ENCODE results near the gene SMPD1. TPM values are rescaled to one million over a fixed set of nuclear protein-coding genes. Genes with fewer than 3 reads are reported as not detected.

Gene SMPD1
- total RNA-seq, 1 experiment from 2014 or later = 176 TPM

- CTCF ChIA-PET = no interaction called here
- intact Hi-C loops (cut with micrococcal nuclease; ENCODE audit: unreplicated experiment) = loop anchor here (5.0 to 10.0 kb wide), 2 partner anchors 98 to 356 kb away; no protein-coding TSS in a partner anchor
- no peaks in the 10 kb centered on the region for H3K27me3 ChIP-seq (replicated peaks; ENCODE audit: insufficient read depth, low read depth, low read length, poor library complexity)
- no TSS peak for BruUV-seq (replicated peaks)
- no peaks in the 10 kb centered on the region for H3K9me3 ChIP-seq (ENCODE audit: low read depth, low read length, poor library complexity, severe bottlenecking)
- DNase-seq (ENCODE audit: low spot score) = no peak
- no peak overlapping the region for H3K4me3 ChIP-seq (ENCODE audit: low read depth, low read length, poor library complexity, severe bottlenecking)
- TF ChIP-seq EZH2 (IDR thresholded peaks at IDR 0.05; ENCODE audit: borderline replicate concordance, low read depth, low read length, poor library complexity, severe bottlenecking) (no peak), CTCF (conservative IDR thresholded peaks at IDR 0.05; ENCODE audit: low read depth, low read length) (no peak)
- H3K27ac ChIP-seq (ENCODE audit: low read depth, low read length, poor library complexity, severe bottlenecking) = no peak overlapping the region
- POLR2A ChIA-PET (ENCODE audit: low non-redundant PET) = no interaction called here
- no peaks in the 10 kb centered on the region for H3K36me3 ChIP-seq (ENCODE audit: insufficient read depth, low read length, poor library complexity, severe bottlenecking)
- no peaks in the 10 kb centered on the region for H3K4me1 ChIP-seq (ENCODE audit: insufficient read depth, low read length, poor library complexity, severe bottlenecking)
Measured at GRCh38 chr11:6350486-6350885, 39.8 kb upstream of the SMPD1 start.

- intact Hi-C loops (cut with micrococcal nuclease; ENCODE audit: unreplicated experiment) = loop anchor here (5.0 to 10.0 kb wide), 2 partner anchors 100 to 357 kb away; no protein-coding TSS in a partner anchor
- Histone ChIP-seq H3K27ac (ENCODE audit: low read depth, low read length, poor library complexity, severe bottlenecking) (no peak overlapping the region), H3K4me1 (ENCODE audit: insufficient read depth, low read length, poor library complexity, severe bottlenecking) (peaks cover 3% of the 10 kb centered on the region), H3K27me3 (replicated peaks; ENCODE audit: insufficient read depth, low read depth, low read length, poor library complexity) (no peaks in the 10 kb centered on the region), H3K9me3 (ENCODE audit: low read depth, low read length, poor library complexity, severe bottlenecking) (no peaks in the 10 kb centered on the region), H3K36me3 (ENCODE audit: insufficient read depth, low read length, poor library complexity, severe bottlenecking) (no peaks in the 10 kb centered on the region), H3K4me3 (ENCODE audit: low read depth, low read length, poor library complexity, severe bottlenecking) (no peak overlapping the region)
- no TSS peak for BruUV-seq (replicated peaks)
- ChIA-PET CTCF (interaction anchor here (0.5 to 1.5 kb wide), 2 partner anchors 11 to 51 kb away, joined by 3 to 5 read pairs; no protein-coding TSS in a partner anchor), POLR2A (ENCODE audit: low non-redundant PET) (no interaction called here)
- TF ChIP-seq EZH2 (IDR thresholded peaks at IDR 0.05; ENCODE audit: borderline replicate concordance, low read depth, low read length, poor library complexity, severe bottlenecking) (no peak), CTCF (conservative IDR thresholded peaks at IDR 0.05; ENCODE audit: low read depth, low read length) (no peak)
- DNase-seq (ENCODE audit: low spot score) = no peak
Measured at GRCh38 chr11:6351782-6352382, 38.4 kb upstream of the SMPD1 start.

- Histone ChIP-seq H3K4me3 (ENCODE audit: low read depth, low read length, poor library complexity, severe bottlenecking) (no peak overlapping the region), H3K4me1 (ENCODE audit: insufficient read depth, low read length, poor library complexity, severe bottlenecking) (peaks cover 6% of the 10 kb centered on the region), H3K27ac (ENCODE audit: low read depth, low read length, poor library complexity, severe bottlenecking) (no peak overlapping the region), H3K9me3 (ENCODE audit: low read depth, low read length, poor library complexity, severe bottlenecking) (no peaks in the 10 kb centered on the region), H3K36me3 (ENCODE audit: insufficient read depth, low read length, poor library complexity, severe bottlenecking) (no peaks in the 10 kb centered on the region), H3K27me3 (replicated peaks; ENCODE audit: insufficient read depth, low read depth, low read length, poor library complexity) (no peaks in the 10 kb centered on the region)
- BruUV-seq (replicated peaks) = no TSS peak
- DNase-seq (ENCODE audit: low spot score) = peak; percentile 45
- TF ChIP-seq EZH2 (IDR thresholded peaks at IDR 0.05; ENCODE audit: borderline replicate concordance, low read depth, low read length, poor library complexity, severe bottlenecking) = no peak
- peak; percentile 93 for TF ChIP-seq CTCF (conservative IDR thresholded peaks at IDR 0.05; ENCODE audit: low read depth, low read length)
- POLR2A ChIA-PET (ENCODE audit: low non-redundant PET) = no interaction called here
- CTCF ChIA-PET = interaction anchor here (0.6 to 2.0 kb wide), 3 partner anchors 9 to 758 kb away, joined by 4 to 7 read pairs (median 4); no protein-coding TSS in a partner anchor
- intact Hi-C loops (cut with micrococcal nuclease; ENCODE audit: unreplicated experiment) = loop anchor here (5.0 to 10.0 kb wide), 2 partner anchors 101 to 359 kb away; no protein-coding TSS in a partner anchor
Measured at GRCh38 chr11:6353367-6353987, 36.8 kb upstream of the SMPD1 start.
